Measurements from ENCODE around the gene TUBGCP6.

TUBGCP6 gene

DNA sequence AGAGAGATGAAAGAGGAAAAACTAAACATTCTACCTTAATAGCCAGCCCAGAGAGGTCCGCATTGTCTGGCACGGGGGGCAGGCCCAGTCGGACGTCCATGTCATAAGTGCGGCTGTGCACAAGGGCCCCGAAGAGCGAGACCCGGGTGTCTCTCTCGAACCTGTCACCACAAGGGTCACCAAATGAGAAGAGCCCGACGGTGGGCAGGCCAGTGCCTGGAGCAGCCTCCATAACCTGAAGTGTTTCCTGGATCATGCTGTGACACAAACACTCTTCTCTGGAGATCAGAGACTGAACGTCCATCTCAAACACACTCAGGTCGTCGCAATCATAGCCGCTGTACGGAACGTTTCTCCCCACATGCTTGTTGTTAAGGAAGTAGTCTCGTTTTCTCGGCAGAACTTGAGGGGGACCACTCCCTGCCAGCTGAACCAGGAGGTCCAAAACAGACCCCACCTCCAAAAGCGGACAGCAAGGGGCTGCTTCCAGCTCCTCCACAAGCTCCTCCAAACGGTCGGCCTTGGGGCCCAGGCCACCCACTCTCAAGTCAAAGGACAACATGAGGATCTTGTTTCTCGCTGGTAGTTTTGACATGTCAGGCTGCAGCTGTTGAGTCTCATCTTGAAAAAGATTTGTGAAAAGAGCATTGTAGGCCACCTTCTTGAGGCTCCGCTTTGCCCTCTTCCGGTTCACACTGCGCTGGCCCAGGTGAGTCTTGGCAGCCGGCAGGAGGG, 971 bp downstream of the TUBGCP6 start:
- peaks cover 48% of the 10 kb centered on the region for H3K36me3 ChIP-seq (ENCODE audit: insufficient read depth, low read length)
- H3K9ac ChIP-seq (ENCODE audit: low read depth, low read length): peak overlapping the region; percentile 87
- DNase-seq (peak; percentile 22), ATAC-seq (ENCODE audit: insufficient read depth, low read depth) (no peak; the same call in 2 of the 3 replicates)
- H4K20me1 ChIP-seq (ENCODE audit: insufficient read depth, low read length): peaks cover 58% of the 10 kb centered on the region
- no peak for TF ChIP-seq EZH2 (IDR thresholded peaks at IDR 0.05; ENCODE audit: borderline replicate concordance, low read depth, low read length, severe bottlenecking)
- TF ChIP-seq, protein P1, sequence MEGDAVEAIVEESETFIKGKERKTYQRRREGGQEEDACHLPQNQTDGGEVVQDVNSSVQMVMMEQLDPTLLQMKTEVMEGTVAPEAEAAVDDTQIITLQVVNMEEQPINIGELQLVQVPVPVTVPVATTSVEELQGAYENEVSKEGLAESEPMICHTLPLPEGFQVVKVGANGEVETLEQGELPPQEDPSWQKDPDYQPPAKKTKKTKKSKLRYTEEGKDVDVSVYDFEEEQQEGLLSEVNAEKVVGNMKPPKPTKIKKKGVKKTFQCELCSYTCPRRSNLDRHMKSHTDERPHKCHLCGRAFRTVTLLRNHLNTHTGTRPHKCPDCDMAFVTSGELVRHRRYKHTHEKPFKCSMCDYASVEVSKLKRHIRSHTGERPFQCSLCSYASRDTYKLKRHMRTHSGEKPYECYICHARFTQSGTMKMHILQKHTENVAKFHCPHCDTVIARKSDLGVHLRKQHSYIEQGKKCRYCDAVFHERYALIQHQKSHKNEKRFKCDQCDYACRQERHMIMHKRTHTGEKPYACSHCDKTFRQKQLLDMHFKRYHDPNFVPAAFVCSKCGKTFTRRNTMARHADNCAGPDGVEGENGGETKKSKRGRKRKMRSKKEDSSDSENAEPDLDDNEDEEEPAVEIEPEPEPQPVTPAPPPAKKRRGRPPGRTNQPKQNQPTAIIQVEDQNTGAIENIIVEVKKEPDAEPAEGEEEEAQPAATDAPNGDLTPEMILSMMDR (IDR thresholded peaks at IDR 0.05; ENCODE audit: borderline replicate concordance, extremely low read depth, low read length, poor library complexity, severe bottlenecking): no peak
- no peaks in the 10 kb centered on the region for H3K9me3 ChIP-seq (ENCODE audit: insufficient read depth, low read length, severe bottlenecking)
- peak overlapping the region; percentile 93 for H2AFZ ChIP-seq (ENCODE audit: low read depth, low read length)
- no peaks in the 10 kb centered on the region for H3K27me3 ChIP-seq (ENCODE audit: insufficient read depth, low read length, poor library complexity)
- H3K79me2 ChIP-seq (ENCODE audit: insufficient read depth, low read length): peaks cover 81% of the 10 kb centered on the region
- peak overlapping the region; percentile 97 to 99 for H3K4me3 ChIP-seq (ENCODE audit: low read depth in 1 of 2, low read length in 2 of 2)
- H3K27ac ChIP-seq (ENCODE audit: low read length): peak overlapping the region; percentile 98
- H3K4me2 ChIP-seq (ENCODE audit: insufficient read depth, low read length): peak overlapping the region; percentile 98
- H3K4me1 ChIP-seq (ENCODE audit: insufficient read depth, low read length): peaks cover 55% of the 10 kb centered on the region

- Histone ChIP-seq H3K4me1 (ENCODE audit: insufficient read depth, low read length) (peaks cover 55% of the 10 kb centered on the region), H4K20me1 (ENCODE audit: insufficient read depth, low read length) (peaks cover 57% of the 10 kb centered on the region), H3K9me3 (ENCODE audit: insufficient read depth, low read length, severe bottlenecking) (no peaks in the 10 kb centered on the region), H3K9ac (ENCODE audit: low read depth, low read length) (peak overlapping the region; percentile 87), H3K36me3 (ENCODE audit: insufficient read depth, low read length) (peaks cover 37% of the 10 kb centered on the region), H2AFZ (ENCODE audit: low read depth, low read length) (no peak overlapping the region), H3K27ac (ENCODE audit: low read length) (no peak overlapping the region; the same call in 1 of the 2 replicates), H3K4me2 (ENCODE audit: insufficient read depth, low read length) (peak overlapping the region; percentile 98), H3K4me3 (ENCODE audit: low read depth in 1 of 2, low read length in 2 of 2) (peak overlapping the region; percentile 6 to 99; a peak in 3 of 4 replicates), H3K79me2 (ENCODE audit: insufficient read depth, low read length) (peaks cover 87% of the 10 kb centered on the region), H3K27me3 (ENCODE audit: insufficient read depth, low read length, poor library complexity) (no peaks in the 10 kb centered on the region)
- DNase-seq (no peak), ATAC-seq (ENCODE audit: insufficient read depth, low read depth) (no peak)
- no peak for TF ChIP-seq EZH2 (IDR thresholded peaks at IDR 0.05; ENCODE audit: borderline replicate concordance, low read depth, low read length, severe bottlenecking)
- TF ChIP-seq, protein P1 (IDR thresholded peaks at IDR 0.05; ENCODE audit: borderline replicate concordance, extremely low read depth, low read length, poor library complexity, severe bottlenecking): no peak
Observed at GRCh38 chr22:50242406-50242949, 2.3 kb downstream of the TUBGCP6 start.

GRCh38 chr22:50238755-50239154, 6.1 kb downstream of the TUBGCP6 start:
- Histone ChIP-seq H3K4me1 (ENCODE audit: insufficient read depth, low read length) (peaks cover 34% of the 10 kb centered on the region), H3K36me3 (ENCODE audit: insufficient read depth, low read length) (peaks cover 43% of the 10 kb centered on the region), H4K20me1 (ENCODE audit: insufficient read depth, low read length) (peaks cover 58% of the 10 kb centered on the region), H3K4me3 (ENCODE audit: low read depth in 1 of 2, low read length in 2 of 2) (no peak overlapping the region), H3K9me3 (ENCODE audit: insufficient read depth, low read length, severe bottlenecking) (no peaks in the 10 kb centered on the region), H3K27ac (ENCODE audit: low read length) (no peak overlapping the region), H2AFZ (ENCODE audit: low read depth, low read length) (no peak overlapping the region), H3K9ac (ENCODE audit: low read depth, low read length) (no peak overlapping the region), H3K27me3 (ENCODE audit: insufficient read depth, low read length, poor library complexity) (no peaks in the 10 kb centered on the region), H3K79me2 (ENCODE audit: insufficient read depth, low read length) (peaks cover 91% of the 10 kb centered on the region), H3K4me2 (ENCODE audit: insufficient read depth, low read length) (no peak overlapping the region)
- TF ChIP-seq EZH2 (IDR thresholded peaks at IDR 0.05; ENCODE audit: borderline replicate concordance, low read depth, low read length, severe bottlenecking): no peak
- TF ChIP-seq, protein P1 (IDR thresholded peaks at IDR 0.05; ENCODE audit: borderline replicate concordance, extremely low read depth, low read length, poor library complexity, severe bottlenecking): no peak
- DNase-seq (no peak), ATAC-seq (ENCODE audit: insufficient read depth, low read depth) (no peak)
